Activated T-helper 1 cell treated with anti-CD3 and anti-CD28 coated beads, Interleukin-12 subunit alpha, Interleukin-12 subunit beta, Interleukin-2, Interleukin-4 antibody, amounts not matched to agents 30 ng/mL and 10 ng/mL and 1 ng/mL, durations not matched to agents 14 hours and 24 hours and 36 hours (primary cell): ENCODE data around the gene RBM47. TPM values are rescaled to one million over a fixed set of nuclear protein-coding genes. Genes with fewer than 3 reads are reported as not detected.
"Not testable (repeated sequence)": the region's sequence is repeated elsewhere in the genome, so short reads cannot be mapped to it uniquely, and the experiment has no call there.

ENCODE experiments used
- DNase-seq: peaks from one replicate; pipeline ENCODE4 v3.0.0; 2021; ENCODE audit warnings: low spot score
- H3K27ac Mint-ChIP-seq: one replicate; pipeline ENCODE4 v1.8.0; 2021; ENCODE audit warnings: mild to moderate bottlenecking, mixed read lengths
- H3K27me3 Mint-ChIP-seq: one replicate; pipeline ENCODE4 v1.8.0; 2022; ENCODE audit warnings: mild to moderate bottlenecking, moderate library complexity, mixed read lengths; ENCODE audit not compliant: insufficient read depth
- H3K36me3 Mint-ChIP-seq: one replicate; pipeline ENCODE4 v1.8.0; 2021; ENCODE audit warnings: low read depth, mixed read lengths
- H3K4me1 Mint-ChIP-seq: one replicate; pipeline ENCODE4 v1.8.0; 2021; ENCODE audit warnings: low read depth, mixed read lengths
- H3K4me3 Mint-ChIP-seq: one replicate; pipeline ENCODE4 v1.8.0; 2021; ENCODE audit warnings: mild to moderate bottlenecking, moderate library complexity, mixed read lengths
- H3K9me3 Mint-ChIP-seq: one replicate; pipeline ENCODE4 v1.8.0; 2021; ENCODE audit warnings: mixed read lengths
- intact Hi-C: fragments of 100-400 bp; cut with micrococcal nuclease; formaldehyde crosslinking; loops from one replicate; pipeline ENCODE4 v1.15.1; 2024
- total RNA-seq: library from RNA; stranded (reverse); gene quantifications from 2 replicates; pipeline ENCODE4 v1.2.3, GENCODE V29; 2022

The RBM47 gene
- total RNA-seq, 1 donor from 2014 or later, result 21.4 TPM

- H3K27ac Mint-ChIP-seq, result no peak overlapping the region
- intact Hi-C loops, result no loop called here
These were observed 19.1 kb upstream of the RBM47 start for GRCh38 chr4:40648742-40649281.

GRCh38 chr4:40648131-40648530 lies 18.5 kb upstream of the RBM47 start:
- no peaks in the 10 kb centered on the region for H3K36me3 Mint-ChIP-seq
- no peak for DNase-seq

More at GRCh38 chr4:40648742-40649281, 19.1 kb upstream of the RBM47 start:
- H3K4me3 Mint-ChIP-seq, result no peak overlapping the region
- peaks cover 9% of the 10 kb centered on the region for H3K4me1 Mint-ChIP-seq
- peaks cover 9% of the 10 kb centered on the region for H3K27me3 Mint-ChIP-seq
- no peaks in the 10 kb centered on the region for H3K36me3 Mint-ChIP-seq
- no peaks in the 10 kb centered on the region for H3K9me3 Mint-ChIP-seq
- DNase-seq, result no peak

DNA sequence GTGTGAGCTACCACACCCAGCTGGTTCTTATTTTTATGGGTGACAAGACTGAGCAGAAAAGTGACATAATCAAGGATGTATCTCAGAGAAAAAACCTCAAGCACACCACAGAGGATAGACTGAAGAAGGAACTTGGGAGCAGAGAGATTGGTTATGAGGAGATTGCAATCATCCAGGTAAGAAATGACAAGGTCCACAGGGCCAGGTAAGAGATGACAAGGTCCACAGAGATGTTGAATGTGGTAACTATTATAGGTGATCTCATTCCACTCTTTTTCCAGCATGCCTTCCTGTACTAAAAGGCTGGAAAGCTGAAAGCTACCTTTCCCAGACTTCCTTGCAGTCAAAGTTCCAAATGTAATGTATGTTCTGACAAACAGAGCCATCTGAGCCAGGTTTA lies 15.9 kb upstream of the RBM47 start:
- intact Hi-C loops, result no loop called here
- Mint-ChIP-seq H3K9me3 (no peaks in the 10 kb centered on the region), H3K27ac (no peak overlapping the region), H3K4me1 (peaks cover 9% of the 10 kb centered on the region), H3K4me3 (no peak overlapping the region), H3K36me3 (no peaks in the 10 kb centered on the region), H3K27me3 (peaks cover 7% of the 10 kb centered on the region)
- DNase-seq, result no peak

More at GRCh38 chr4:40648131-40648530, 18.5 kb upstream of the RBM47 start:
- peaks cover 9% of the 10 kb centered on the region for H3K4me1 Mint-ChIP-seq
- intact Hi-C loops, result no loop called here
- H3K27ac Mint-ChIP-seq, result no peak overlapping the region
- no peak overlapping the region for H3K4me3 Mint-ChIP-seq
- H3K9me3 Mint-ChIP-seq, result no peaks in the 10 kb centered on the region
- H3K27me3 Mint-ChIP-seq, result peaks cover 9% of the 10 kb centered on the region

DNA sequence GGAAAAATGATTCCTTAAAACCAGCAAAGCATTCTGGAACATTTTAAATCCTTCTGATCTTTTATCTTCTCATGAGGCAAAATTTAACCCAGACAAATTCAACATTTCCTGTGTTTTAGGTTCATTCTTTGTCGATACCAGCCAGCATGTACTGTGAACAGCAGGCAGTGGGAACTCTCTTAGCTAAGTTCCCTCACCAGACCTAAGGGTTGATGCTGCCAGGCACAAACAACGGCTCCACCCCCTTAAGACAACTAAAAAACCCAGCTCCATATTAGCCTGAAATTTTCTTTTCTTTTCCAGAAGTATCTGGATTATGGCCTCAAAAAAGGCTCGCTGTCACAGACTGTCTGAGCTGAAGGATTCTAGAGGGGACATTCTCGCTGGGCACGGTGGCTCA lies 2.4 kb upstream of the RBM47 start:
- Mint-ChIP-seq H3K27ac (no peak overlapping the region), H3K27me3 (peaks cover 2% of the 10 kb centered on the region), H3K4me3 (no peak overlapping the region), H3K36me3 (peaks cover 2% of the 10 kb centered on the region), H3K4me1 (peaks cover 22% of the 10 kb centered on the region), H3K9me3 (no peaks in the 10 kb centered on the region)
- intact Hi-C loops, result no loop called here
- DNase-seq, result no peak

GRCh38 chr4:40630335-40631021 lies 814 bp upstream of the RBM47 start:
- peak overlapping the region; percentile 92 for H3K4me3 Mint-ChIP-seq
- H3K27ac Mint-ChIP-seq, result no peak overlapping the region
- no peak for DNase-seq
- H3K9me3 Mint-ChIP-seq, result no peaks in the 10 kb centered on the region
- intact Hi-C loops, result no loop called here
- H3K27me3 Mint-ChIP-seq, result peaks cover 2% of the 10 kb centered on the region
- H3K4me1 Mint-ChIP-seq, result peaks cover 38% of the 10 kb centered on the region
- peaks cover 6% of the 10 kb centered on the region for H3K36me3 Mint-ChIP-seq

DNA sequence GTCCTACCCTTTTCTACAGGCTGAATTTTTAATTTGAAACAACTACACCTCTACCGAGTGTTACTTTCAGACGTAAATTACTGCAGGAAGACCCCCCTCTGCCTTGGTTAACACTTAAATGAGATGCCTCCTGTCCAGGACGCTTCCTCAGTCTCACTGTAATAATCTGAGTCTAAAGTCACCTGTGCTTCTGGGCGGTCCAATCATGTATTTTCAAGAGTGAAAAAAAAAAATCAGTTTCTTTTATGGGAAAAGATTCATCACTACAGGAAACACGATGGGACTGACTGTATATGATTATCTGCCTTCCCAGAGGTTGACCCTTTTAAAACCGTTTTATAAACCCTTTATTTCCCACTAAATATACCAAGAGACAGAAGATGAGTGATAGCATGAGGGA lies 776 bp downstream of the RBM47 start:
- H3K36me3 Mint-ChIP-seq, result peaks cover 8% of the 10 kb centered on the region
- no peaks in the 10 kb centered on the region for H3K9me3 Mint-ChIP-seq
- DNase-seq, result no peak
- H3K4me3 Mint-ChIP-seq, result peak overlapping the region; percentile 92
- peak overlapping the region; percentile 84 for H3K27ac Mint-ChIP-seq
- H3K4me1 Mint-ChIP-seq, result peaks cover 41% of the 10 kb centered on the region
- H3K27me3 Mint-ChIP-seq, result peaks cover 2% of the 10 kb centered on the region
- intact Hi-C loops, result loop anchor here (5.0 to 10.0 kb wide), 5 partner anchors 112 to 572 kb away; partner anchors contain the start of gene N4BP2

DNA sequence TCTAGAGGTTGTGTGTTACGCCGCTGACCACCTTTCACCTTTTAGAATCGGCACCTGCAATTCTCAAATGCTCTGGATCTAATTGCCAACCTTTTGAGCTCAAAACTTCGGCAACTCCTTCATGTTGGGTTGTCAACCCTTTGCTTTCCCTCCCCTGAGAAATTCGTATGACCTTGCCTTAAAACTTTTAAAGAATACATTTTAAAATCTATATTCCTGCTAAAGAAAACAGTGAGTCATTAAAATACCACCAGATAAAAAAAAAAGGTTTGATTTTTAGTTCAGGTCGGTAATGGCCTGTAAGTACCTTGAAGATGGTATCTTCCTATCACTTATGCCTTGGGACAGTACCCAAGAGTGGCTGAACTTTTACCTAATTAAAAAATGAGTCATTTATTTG lies 1.3 kb downstream of the RBM47 start:
- H3K27me3 Mint-ChIP-seq, H3K9me3 Mint-ChIP-seq, DNase-seq, H3K36me3 Mint-ChIP-seq: not testable (repeated sequence)
- intact Hi-C loops, result loop anchor here (5.0 to 10.0 kb wide), 5 partner anchors 111 to 571 kb away; partner anchors contain the start of gene N4BP2
- H3K4me1 Mint-ChIP-seq, result peaks cover 42% of the 10 kb centered on the region
- H3K27ac Mint-ChIP-seq, result peak overlapping the region; percentile 22
- peak overlapping the region; percentile 92 for H3K4me3 Mint-ChIP-seq

DNA sequence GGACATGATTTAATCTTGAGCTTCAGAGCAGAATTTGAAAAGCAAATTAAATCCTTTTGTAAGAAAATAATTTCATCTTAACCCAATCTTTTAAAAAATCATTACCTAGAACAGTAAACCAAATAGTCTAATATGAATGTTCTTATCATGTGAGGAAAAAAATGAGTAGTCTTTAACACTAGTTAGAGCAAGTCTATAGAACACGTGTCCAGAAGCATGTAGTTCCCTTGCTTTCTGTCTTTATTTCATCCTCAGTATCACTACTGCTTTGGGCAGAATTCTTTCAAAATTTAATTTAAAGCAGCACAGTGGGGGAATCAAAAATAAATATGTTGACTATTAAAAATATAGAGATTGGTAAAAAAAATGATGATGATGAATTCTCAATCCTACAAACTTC lies 2.1 kb downstream of the RBM47 start:
- peak overlapping the region; percentile 74 for H3K4me3 Mint-ChIP-seq
- H3K27me3 Mint-ChIP-seq, result peaks cover 2% of the 10 kb centered on the region
- H3K4me1 Mint-ChIP-seq, result peaks cover 51% of the 10 kb centered on the region
- H3K9me3 Mint-ChIP-seq, result no peaks in the 10 kb centered on the region
- H3K27ac Mint-ChIP-seq, result peak overlapping the region; percentile 50
- intact Hi-C loops, result loop anchor here (2.0 to 10.0 kb wide), 7 partner anchors 77 to 570 kb away; partner anchors contain the start of gene N4BP2
- peaks cover 9% of the 10 kb centered on the region for H3K36me3 Mint-ChIP-seq
- DNase-seq, result no peak

GRCh38 chr4:40626183-40626990 lies 3.3 kb downstream of the RBM47 start:
- Mint-ChIP-seq H3K36me3 (peaks cover 15% of the 10 kb centered on the region), H3K9me3 (peaks cover 6% of the 10 kb centered on the region), H3K4me1 (peaks cover 63% of the 10 kb centered on the region), H3K4me3 (peak overlapping the region; percentile 74), H3K27ac (peak overlapping the region; percentile 70), H3K27me3 (peaks cover 2% of the 10 kb centered on the region)
- DNase-seq, result no peak
- intact Hi-C loops, result loop anchor here (1.0 to 10.0 kb wide), 12 partner anchors 37 to 569 kb away; partner anchors contain the start of gene N4BP2

GRCh38 chr4:40623707-40624106 lies 6.0 kb downstream of the RBM47 start:
- H3K4me1 Mint-ChIP-seq, result peaks cover 55% of the 10 kb centered on the region
- H3K9me3 Mint-ChIP-seq, result peaks cover 6% of the 10 kb centered on the region
- no peak overlapping the region for H3K27ac Mint-ChIP-seq
- peaks cover 20% of the 10 kb centered on the region for H3K36me3 Mint-ChIP-seq
- DNase-seq, result no peak
- no peaks in the 10 kb centered on the region for H3K27me3 Mint-ChIP-seq
- intact Hi-C loops, result loop anchor here (10.0 kb wide), 1 partner anchor 399 kb away; no protein-coding TSS in a partner anchor
- no peak overlapping the region for H3K4me3 Mint-ChIP-seq

DNA sequence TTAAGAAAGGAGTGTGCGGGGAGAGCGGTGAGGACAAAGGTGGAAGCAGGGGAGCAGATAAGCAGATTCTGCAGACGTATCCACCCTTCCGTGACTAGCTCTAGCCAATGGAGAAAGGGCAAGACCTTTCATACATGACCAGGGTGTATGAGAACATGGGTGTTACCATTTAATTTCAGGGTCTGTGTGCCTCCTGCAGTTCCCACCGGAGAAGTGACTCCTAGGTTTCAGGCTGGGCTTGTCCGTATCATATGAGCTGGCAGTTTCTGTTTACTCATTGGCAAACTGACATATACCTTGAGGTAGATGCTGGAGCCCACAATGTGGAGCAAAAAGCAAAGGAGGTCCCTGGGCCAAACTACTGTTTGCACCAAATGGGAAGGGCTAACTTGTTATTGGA lies 6.8 kb downstream of the RBM47 start:
- Mint-ChIP-seq H3K27ac (peak overlapping the region; percentile 73), H3K4me1 (peaks cover 48% of the 10 kb centered on the region), H3K36me3 (peaks cover 21% of the 10 kb centered on the region), H3K27me3 (no peaks in the 10 kb centered on the region), H3K4me3 (no peak overlapping the region), H3K9me3 (peaks cover 6% of the 10 kb centered on the region)
- intact Hi-C loops, result loop anchor here (10.0 kb wide), 1 partner anchor 398 kb away; no protein-coding TSS in a partner anchor
- DNase-seq, result no peak

DNA sequence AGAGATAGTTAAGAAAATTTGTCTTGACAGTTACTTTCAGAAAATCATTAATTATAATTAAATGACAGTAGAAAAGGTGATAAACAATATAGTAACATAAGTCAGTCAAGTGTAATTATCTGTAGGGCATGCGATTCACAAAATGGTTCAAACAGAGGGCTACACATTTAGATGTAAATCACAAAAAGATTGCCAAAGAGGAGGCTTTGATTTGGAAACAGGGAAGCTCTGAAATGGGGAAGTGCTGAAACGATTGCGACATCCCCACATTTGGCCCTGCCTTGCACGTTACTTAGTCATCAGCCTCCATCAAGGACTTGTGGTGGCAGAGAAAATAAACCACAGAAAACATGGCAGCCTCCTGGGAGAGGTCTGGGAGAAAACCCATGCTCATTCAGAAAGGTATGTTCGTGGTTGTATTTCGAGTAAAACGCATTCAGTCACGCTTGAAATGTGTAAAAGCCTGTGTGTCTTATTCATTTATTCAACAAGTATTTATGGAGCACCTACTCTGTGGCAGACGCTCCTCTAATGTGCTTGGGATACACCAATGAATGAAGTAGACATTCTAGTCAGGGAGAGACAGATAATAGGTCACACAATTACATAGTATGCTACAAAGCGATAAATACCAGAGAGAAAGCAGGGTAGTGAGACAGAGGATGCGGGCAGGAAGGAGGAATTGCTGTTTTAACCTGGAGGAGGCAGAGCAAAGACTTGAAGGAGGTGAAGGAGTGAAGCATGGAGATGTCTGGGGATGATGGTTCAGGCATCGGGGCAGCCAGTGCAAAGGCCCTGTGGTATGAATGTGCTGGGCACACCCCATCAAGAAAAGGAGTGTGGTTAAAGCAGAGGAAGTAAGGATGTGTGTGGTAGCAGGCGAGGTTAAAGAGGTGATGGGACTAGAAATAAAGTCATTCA lies 7.8 kb downstream of the RBM47 start:
- DNase-seq, result no peak
- Mint-ChIP-seq H3K36me3 (peaks cover 19% of the 10 kb centered on the region), H3K4me1 (peaks cover 44% of the 10 kb centered on the region), H3K27me3 (no peaks in the 10 kb centered on the region), H3K27ac (peak overlapping the region; percentile 29), H3K4me3 (peak overlapping the region; percentile 56), H3K9me3 (peaks cover 6% of the 10 kb centered on the region)
- intact Hi-C loops, result loop anchor here (10.0 kb wide), 1 partner anchor 397 kb away; no protein-coding TSS in a partner anchor
